Mesothelial cell of epicardium (in vitro differentiated cells): ENCODE results near the gene ATG14. TPM values are rescaled to one million over a fixed set of nuclear protein-coding genes. Genes with fewer than 3 reads are reported as not detected.
"Not testable (repeated sequence)": the region's sequence is repeated elsewhere in the genome, so short reads cannot be mapped to it uniquely, and the experiment has no call there.

Source experiments
- DNase-seq, 2 experiments: peaks; one replicate each; pipeline ENCODE4 v3.0.0; 2021; ENCODE audit warnings: low spot score in 2 of 2; ENCODE audit not compliant: unreplicated experiment in 2 of 2
- H3K27ac Mint-ChIP-seq: 2 replicates; pipeline ENCODE4 v1.8.0; 2021; ENCODE audit warnings: mixed read lengths
- H3K27me3 Mint-ChIP-seq: 2 replicates; pipeline ENCODE4 v1.8.0; 2021; ENCODE audit warnings: low read depth, mixed read lengths
- H3K36me3 Mint-ChIP-seq: 2 replicates; pipeline ENCODE4 v1.8.0; 2021; ENCODE audit warnings: mixed read lengths
- H3K4me1 Mint-ChIP-seq: 2 replicates; pipeline ENCODE4 v1.8.0; 2021; ENCODE audit warnings: mixed read lengths
- H3K4me3 Mint-ChIP-seq: 2 replicates; pipeline ENCODE4 v1.8.0; 2021; ENCODE audit warnings: mild to moderate bottlenecking, moderate library complexity, mixed read lengths
- H3K9me3 Mint-ChIP-seq: 2 replicates; pipeline ENCODE4 v1.8.0; 2021; ENCODE audit warnings: mixed read lengths
- CTCF ChIP-seq: fragments of 200-600 bp; sonication (generic); IDR thresholded peaks from one replicate; pipeline ENCODE4 v1.5.0; 2021; ENCODE audit warnings: antibody characterized with exemption; ENCODE audit not compliant: unreplicated experiment
- total RNA-seq: library from RNA; stranded (reverse); gene quantifications from 3 replicates; pipeline ENCODE4 v1.2.1, GENCODE V29; 2021

The ATG14 gene
- total RNA-seq, 1 donor from 2014 or later = 17.0 TPM

- H3K27ac Mint-ChIP-seq = no peak overlapping the region
- H3K9me3 Mint-ChIP-seq = no peaks in the 10 kb centered on the region
- no peaks in the 10 kb centered on the region for H3K4me1 Mint-ChIP-seq
- no peaks in the 10 kb centered on the region for H3K27me3 Mint-ChIP-seq
- peaks cover 35% of the 10 kb centered on the region for H3K36me3 Mint-ChIP-seq
- TF ChIP-seq CTCF = no peak
- no peak for DNase-seq
- H3K4me3 Mint-ChIP-seq = no peak overlapping the region
Observed at GRCh38 chr14:55386037-55386808, 25.4 kb downstream of the ATG14 start.

GRCh38 chr14:55384536-55384935 lies 27.1 kb downstream of the ATG14 start:
- Mint-ChIP-seq H3K36me3 (peaks cover 35% of the 10 kb centered on the region), H3K27me3 (no peaks in the 10 kb centered on the region), H3K4me3 (no peak overlapping the region), H3K27ac (no peak overlapping the region), H3K9me3 (no peaks in the 10 kb centered on the region), H3K4me1 (no peaks in the 10 kb centered on the region)
- DNase-seq = no peak
- no peak for TF ChIP-seq CTCF

- Mint-ChIP-seq H3K27ac (no peak overlapping the region), H3K9me3 (no peaks in the 10 kb centered on the region)
Observed at GRCh38 chr14:55383541-55384140, 28.0 kb downstream of the ATG14 start.

DNA sequence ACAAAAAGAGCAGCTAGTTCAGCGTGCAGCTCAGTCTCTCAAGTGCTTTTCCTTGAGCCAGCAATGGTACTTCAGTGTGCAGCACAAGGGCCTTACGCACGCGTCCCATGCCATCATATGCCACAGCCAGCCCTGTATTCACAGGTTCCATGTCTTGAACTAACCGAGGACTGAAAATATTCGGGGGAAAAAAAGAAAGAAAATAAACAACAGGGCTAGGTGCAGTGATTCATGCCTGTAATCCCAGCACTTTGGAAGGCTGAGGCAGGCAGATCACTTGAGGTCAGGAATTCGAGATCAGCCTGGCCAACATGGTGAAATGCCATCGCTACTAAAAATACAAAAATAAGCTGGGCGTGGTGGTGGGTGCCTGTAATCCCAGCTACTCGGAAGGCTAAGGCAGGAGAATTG lies 28.6 kb downstream of the ATG14 start:
- H3K4me3 Mint-ChIP-seq, H3K27ac Mint-ChIP-seq, H3K4me1 Mint-ChIP-seq, H3K27me3 Mint-ChIP-seq, H3K9me3 Mint-ChIP-seq, DNase-seq: not testable (repeated sequence)
- H3K36me3 Mint-ChIP-seq = peaks cover 27% of the 10 kb centered on the region

More at GRCh38 chr14:55383541-55384140, 28.0 kb downstream of the ATG14 start:
- Mint-ChIP-seq H3K36me3 (peaks cover 30% of the 10 kb centered on the region), H3K4me3 (no peak overlapping the region), H3K4me1 (no peaks in the 10 kb centered on the region), H3K27me3 (no peaks in the 10 kb centered on the region)
- TF ChIP-seq CTCF = no peak
- no peak for DNase-seq

DNA sequence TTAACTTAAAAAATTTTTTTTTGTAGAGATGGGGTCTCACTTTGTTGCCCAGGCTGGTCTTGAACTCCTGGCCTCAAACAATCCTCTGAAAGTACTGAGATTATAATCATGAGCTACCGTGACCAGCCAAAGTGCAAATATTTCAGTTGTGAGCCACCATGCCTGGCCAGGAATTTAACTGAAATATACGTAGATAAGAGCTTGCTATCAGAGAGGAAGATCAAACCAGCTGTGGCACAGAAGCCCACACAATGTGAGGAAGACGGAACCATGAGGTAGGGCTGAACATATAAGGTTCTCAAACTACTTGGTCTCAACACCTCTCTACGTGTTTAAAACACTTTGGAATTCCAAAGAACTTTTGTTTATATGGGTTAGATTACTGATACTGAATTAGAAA lies 29.1 kb downstream of the ATG14 start:
- Mint-ChIP-seq H3K27me3 (no peaks in the 10 kb centered on the region), H3K27ac (no peak overlapping the region), H3K4me1 (no peaks in the 10 kb centered on the region), H3K36me3 (peaks cover 28% of the 10 kb centered on the region), H3K9me3 (no peaks in the 10 kb centered on the region), H3K4me3 (no peak overlapping the region)
- TF ChIP-seq CTCF = no peak
- DNase-seq = no peak

GRCh38 chr14:55381561-55381960 lies 30.1 kb downstream of the ATG14 start:
- DNase-seq = no peak
- Mint-ChIP-seq H3K27ac (no peak overlapping the region), H3K4me1 (no peaks in the 10 kb centered on the region), H3K9me3 (no peaks in the 10 kb centered on the region), H3K36me3 (peaks cover 29% of the 10 kb centered on the region), H3K4me3 (no peak overlapping the region), H3K27me3 (no peaks in the 10 kb centered on the region)
- no peak for TF ChIP-seq CTCF
